Epidermal melanocyte (primary cell): ENCODE results near the gene AIG1.
A peak's percentile ranks its signal among the peaks of the same experiment; 100 is the strongest.
"Not testable (repeated sequence)": the region's sequence is repeated elsewhere in the genome, so short reads cannot be mapped to it uniquely, and the experiment has no call there.

Experiments used
- DNase-seq: peaks from one replicate; pipeline ENCODE4 v3.0.0; 2011; ENCODE audit warnings: low spot score; ENCODE audit not compliant: insufficient read length

Gene AIG1

GRCh38 chr6:143163621-143164020 lies 102.9 kb downstream of the AIG1 start:
- no peak for DNase-seq

GRCh38 chr6:143164565-143165105 lies 103.9 kb downstream of the AIG1 start:
- no peak for DNase-seq

- DNase-seq: no peak
Observed at GRCh38 chr6:143165315-143165855, 104.7 kb downstream of the AIG1 start.

GRCh38 chr6:143166247-143166695 lies 105.6 kb downstream of the AIG1 start:
- no peak for DNase-seq

GRCh38 chr6:143167224-143167623 lies 106.5 kb downstream of the AIG1 start:
- DNase-seq: no peak

- DNase-seq: not testable (repeated sequence)
Observed at GRCh38 chr6:143168396-143168816, 107.7 kb downstream of the AIG1 start.

GRCh38 chr6:143169440-143169839 lies 108.8 kb downstream of the AIG1 start:
- no peak for DNase-seq

- no peak for DNase-seq
Observed at GRCh38 chr6:143174516-143174915, 113.8 kb downstream of the AIG1 start.

- no peak for DNase-seq
Observed at GRCh38 chr6:143174951-143175350, 114.3 kb downstream of the AIG1 start.

- DNase-seq: no peak
Observed at GRCh38 chr6:143176090-143177021, 115.7 kb downstream of the AIG1 start.

- DNase-seq: no peak
Observed at GRCh38 chr6:143177706-143178105, 117.0 kb downstream of the AIG1 start.

GRCh38 chr6:143179096-143179495 lies 118.4 kb downstream of the AIG1 start:
- no peak for DNase-seq

- DNase-seq: no peak
Observed at GRCh38 chr6:143179901-143180612, 119.4 kb downstream of the AIG1 start.

- DNase-seq: no peak
Observed at GRCh38 chr6:143180826-143181225, 120.1 kb downstream of the AIG1 start.

GRCh38 chr6:143183666-143184065 lies 123.0 kb downstream of the AIG1 start:
- DNase-seq: no peak

GRCh38 chr6:143185288-143185687 lies 124.6 kb downstream of the AIG1 start:
- no peak for DNase-seq

- DNase-seq: peak; percentile 50
Observed at GRCh38 chr6:143187238-143187923, 126.7 kb downstream of the AIG1 start.

GRCh38 chr6:143188292-143188691 lies 127.6 kb downstream of the AIG1 start:
- no peak for DNase-seq

GRCh38 chr6:143191361-143191760 lies 130.7 kb downstream of the AIG1 start:
- no peak for DNase-seq

GRCh38 chr6:143192766-143193165 lies 132.1 kb downstream of the AIG1 start:
- no peak for DNase-seq

GRCh38 chr6:143193571-143194094 lies 132.9 kb downstream of the AIG1 start:
- no peak for DNase-seq
